Hematopoietic multipotent progenitor cell treated with erythropoietin and hydrocortisone succinate and interleukin-3 and kit ligand, for 17 days (in vitro differentiated cells): ENCODE measurements around the gene VDAC1.

ENCODE experiments used
- DNase-seq: peaks from one replicate; pipeline ENCODE4 v3.0.0-alpha.2; 2015; ENCODE audit warnings: low spot score

VDAC1 gene

GRCh38 chr5:134024811-134025210 is 20.0 kb upstream of the VDAC1 start:
- DNase-seq: no peak

GRCh38 chr5:134022333-134022732 is 17.6 kb upstream of the VDAC1 start:
- no peak for DNase-seq

- no peak for DNase-seq
Observed at GRCh38 chr5:134020188-134020587, 15.4 kb upstream of the VDAC1 start.

- DNase-seq: no peak
Observed at GRCh38 chr5:134019636-134020035, 14.9 kb upstream of the VDAC1 start.

GRCh38 chr5:134018986-134019316 is 14.2 kb upstream of the VDAC1 start:
- DNase-seq: no peak

GRCh38 chr5:134018154-134018985 is 13.6 kb upstream of the VDAC1 start:
- no peak for DNase-seq

- no peak for DNase-seq
Observed at GRCh38 chr5:134008266-134008749, 3.5 kb upstream of the VDAC1 start.

- no peak for DNase-seq
Observed at GRCh38 chr5:134007581-134008265, 2.9 kb upstream of the VDAC1 start.

- DNase-seq: no peak
Observed at GRCh38 chr5:134006115-134006514, 1.3 kb upstream of the VDAC1 start.

- DNase-seq: no peak
Observed at GRCh38 chr5:134005417-134006061, 764 bp upstream of the VDAC1 start.

- DNase-seq: peak; percentile 28
Observed at GRCh38 chr5:134003817-134004625, 754 bp downstream of the VDAC1 start.

- no peak for DNase-seq
Observed at GRCh38 chr5:134003064-134003816, 1.5 kb downstream of the VDAC1 start.

GRCh38 chr5:134001938-134002731 is 2.6 kb downstream of the VDAC1 start:
- no peak for DNase-seq

GRCh38 chr5:134000696-134001453 is 3.9 kb downstream of the VDAC1 start:
- DNase-seq: no peak

GRCh38 chr5:134000091-134000511 is 4.7 kb downstream of the VDAC1 start:
- no peak for DNase-seq

GRCh38 chr5:133998807-133999206 is 6.0 kb downstream of the VDAC1 start:
- no peak for DNase-seq

GRCh38 chr5:133998042-133998441 is 6.7 kb downstream of the VDAC1 start:
- no peak for DNase-seq

GRCh38 chr5:133996683-133997252 is 8.0 kb downstream of the VDAC1 start:
- no peak for DNase-seq

GRCh38 chr5:133995883-133996563 is 8.8 kb downstream of the VDAC1 start:
- no peak for DNase-seq
